OCI-LY7 (cell line): ENCODE results near the gene B3GAT3. TPM values are rescaled to one million over a fixed set of nuclear protein-coding genes. Genes with fewer than 3 reads are reported as not detected.

ENCODE experiments used
- BruUV-seq: library from RNA; stranded (reverse); fragments of 400-500 nt; replicated peaks from 2 replicates; lab custom pipeline; 2021; lab: Mats Ljungman, UMichigan
- CTCF ChIA-PET: fragments of 300-600 bp; sonication (Branson Sonifier 250); formaldehyde crosslinking; loops from one replicate; lab custom pipeline; 2022; ENCODE audit warnings: antibody characterized with exemption; ENCODE audit not compliant: unreplicated experiment; lab: Charles Lee
- POLR2A ChIA-PET: fragments of 300-600 bp; sonication (Branson Sonifier 250); formaldehyde crosslinking; loops from one replicate; lab custom pipeline; 2022; ENCODE audit warnings: antibody characterized with exemption; lab: Charles Lee
- DNase-seq: peaks from one replicate; pipeline ENCODE4 v3.0.0-alpha.2; 2015; ENCODE audit warnings: low spot score
- H2AFZ ChIP-seq: fragments of 200-600 bp; sonication (generic), shearing (Covaris generic); 2 replicates; pipeline ENCODE4 v1.6.1; 2014; ENCODE audit warnings: mild to moderate bottlenecking, antibody characterized with exemption, low read length, moderate library complexity
- H3K27ac ChIP-seq: fragments of 200-600 bp; sonication (generic); 2 replicates; pipeline ENCODE4 v1.5.1; 2014; ENCODE audit warnings: mixed run types, low read depth, mild to moderate bottlenecking, moderate library complexity, low read length, inconsistent platforms; ENCODE audit not compliant: poor library complexity, severe bottlenecking
- H3K36me3 ChIP-seq: fragments of 200-600 bp; sonication (generic); 2 replicates; pipeline ENCODE4 v1.6.1; 2014; ENCODE audit warnings: mild to moderate bottlenecking, antibody characterized with exemption, low read length, moderate library complexity, mixed read lengths; ENCODE audit not compliant: insufficient read depth
- H3K4me1 ChIP-seq: fragments of 200-600 bp; sonication (generic); 2 replicates; pipeline ENCODE4 v1.5.1; 2014; ENCODE audit warnings: mild to moderate bottlenecking, low read length; ENCODE audit not compliant: insufficient read depth, poor library complexity, severe bottlenecking
- H3K4me2 ChIP-seq: fragments of 200-600 bp; sonication (generic); 2 replicates; pipeline ENCODE4 v1.6.1; 2014; ENCODE audit warnings: mild to moderate bottlenecking, low read length
- H3K4me3 ChIP-seq: fragments of 200-600 bp; sonication (generic); 2 replicates; pipeline ENCODE4 v1.5.1; 2014; ENCODE audit warnings: mild to moderate bottlenecking, low read depth, low read length; ENCODE audit not compliant: poor library complexity, severe bottlenecking
- H3K79me2 ChIP-seq: fragments of 200-600 bp; sonication (generic); 2 replicates; pipeline ENCODE4 v1.6.1; 2016; ENCODE audit warnings: low read depth, mild to moderate bottlenecking, low read length, moderate library complexity, mixed read lengths; ENCODE audit not compliant: insufficient read depth
- H3K9me2 ChIP-seq: fragments of 200-600 bp; sonication (generic); 2 replicates; pipeline ENCODE4 v1.6.1; 2016; ENCODE audit warnings: mild to moderate bottlenecking, low read length, mixed read lengths; ENCODE audit not compliant: insufficient read depth
- H3K9me3 ChIP-seq: fragments of 200-600 bp; sonication (generic); 2 replicates; pipeline ENCODE4 v1.6.1; 2014; ENCODE audit warnings: mild to moderate bottlenecking, mixed run types, low read length, mixed read lengths
- H4K20me1 ChIP-seq: fragments of 200-600 bp; sonication (generic); 2 replicates; pipeline ENCODE4 v1.6.1; 2014; ENCODE audit warnings: mild to moderate bottlenecking, antibody characterized with exemption, low read length, moderate library complexity, mixed read lengths; ENCODE audit not compliant: insufficient read depth
- EZH2phosphoT487 ChIP-seq: fragments of 200-600 bp; sonication (generic); IDR thresholded peaks from 2 replicates; pipeline ENCODE4 v1.6.1; 2018; ENCODE audit warnings: low read depth, borderline replicate concordance, mild to moderate bottlenecking, mixed run types, antibody characterized with exemption, low read length, moderate library complexity, mixed read lengths
- intact Hi-C: fragments of 100-400 bp; cut with micrococcal nuclease; formaldehyde crosslinking; loops from one replicate; pipeline ENCODE4 v1.10.0; 2022; ENCODE audit not compliant: unreplicated experiment
- total RNA-seq, 2 experiments: library from RNA; depleted of rRNA in 1 of 2; stranded (reverse); fragments of >200 nt in 1 of 2; shearing (Covaris generic) in 1 of 2; gene quantifications; 2 replicates each; pipeline ENCODE4 v1.2.3, GENCODE V29; 2014 to 2022
- TF ChIP-seq, protein P1 (sequence below): fragments of 200-600 bp; sonication (generic); conservative IDR thresholded peaks from 2 replicates; pipeline ENCODE4 v1.5.1; 2014; ENCODE audit warnings: mild to moderate bottlenecking, antibody characterized with exemption, low read length, moderate library complexity, mixed read lengths

Gene B3GAT3
- total RNA-seq, 2 experiments from 2014 or later = 71.3 to 74.3 TPM

DNA sequence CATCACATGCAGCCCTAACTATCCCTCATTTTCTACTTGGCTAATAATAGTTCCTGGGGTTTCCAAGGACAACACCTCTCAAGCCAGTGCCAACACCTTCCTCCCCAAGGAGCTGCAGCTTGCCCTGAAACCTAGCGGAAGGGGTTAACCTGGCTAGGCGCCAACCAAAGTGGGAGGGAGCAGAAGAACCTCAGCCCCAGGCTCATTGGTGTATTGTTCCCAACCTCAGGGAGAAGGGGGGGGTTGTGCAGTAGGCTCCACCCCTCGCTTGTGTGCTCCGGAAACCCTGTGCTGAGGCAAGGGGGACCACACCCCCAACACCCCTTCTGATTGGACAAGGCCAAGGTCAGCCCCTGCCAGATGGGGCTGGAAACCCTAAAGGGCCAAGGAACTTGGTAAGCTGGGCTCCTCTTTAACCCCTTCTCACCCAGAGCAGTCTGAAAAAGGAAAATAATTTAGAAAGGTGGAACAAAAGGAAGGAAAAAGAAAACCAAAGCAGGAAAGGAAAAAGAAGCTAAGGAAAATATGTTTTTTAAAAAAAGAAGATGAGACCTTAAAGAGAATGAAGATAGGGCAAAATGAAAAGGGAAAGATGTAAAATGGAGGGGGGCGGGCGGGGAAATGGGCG, 22.6 kb downstream of the B3GAT3 start:
- ChIA-PET POLR2A (interaction anchor here (0.6 to 1.1 kb wide), 4 partner anchors 73 to 1683 kb away, joined by 3 to 4 read pairs (median 3); partner anchors contain the start of genes LBHD1 and UQCC3), CTCF (no interaction called here)
- Histone ChIP-seq H3K9me3 (no peaks in the 10 kb centered on the region), H3K79me2 (peaks cover 37% of the 10 kb centered on the region), H3K36me3 (peaks cover 86% of the 10 kb centered on the region), H3K4me3 (peak overlapping the region; percentile 98), H3K4me2 (peak overlapping the region; percentile 98), H3K27ac (peak overlapping the region; percentile 87), H4K20me1 (peaks cover 9% of the 10 kb centered on the region; the same call in 1 of the 2 replicates), H2AFZ (no peak overlapping the region), H3K4me1 (peaks cover 24% of the 10 kb centered on the region), H3K9me2 (no peaks in the 10 kb centered on the region)
- no TSS peak for BruUV-seq
- TF ChIP-seq, protein P1, sequence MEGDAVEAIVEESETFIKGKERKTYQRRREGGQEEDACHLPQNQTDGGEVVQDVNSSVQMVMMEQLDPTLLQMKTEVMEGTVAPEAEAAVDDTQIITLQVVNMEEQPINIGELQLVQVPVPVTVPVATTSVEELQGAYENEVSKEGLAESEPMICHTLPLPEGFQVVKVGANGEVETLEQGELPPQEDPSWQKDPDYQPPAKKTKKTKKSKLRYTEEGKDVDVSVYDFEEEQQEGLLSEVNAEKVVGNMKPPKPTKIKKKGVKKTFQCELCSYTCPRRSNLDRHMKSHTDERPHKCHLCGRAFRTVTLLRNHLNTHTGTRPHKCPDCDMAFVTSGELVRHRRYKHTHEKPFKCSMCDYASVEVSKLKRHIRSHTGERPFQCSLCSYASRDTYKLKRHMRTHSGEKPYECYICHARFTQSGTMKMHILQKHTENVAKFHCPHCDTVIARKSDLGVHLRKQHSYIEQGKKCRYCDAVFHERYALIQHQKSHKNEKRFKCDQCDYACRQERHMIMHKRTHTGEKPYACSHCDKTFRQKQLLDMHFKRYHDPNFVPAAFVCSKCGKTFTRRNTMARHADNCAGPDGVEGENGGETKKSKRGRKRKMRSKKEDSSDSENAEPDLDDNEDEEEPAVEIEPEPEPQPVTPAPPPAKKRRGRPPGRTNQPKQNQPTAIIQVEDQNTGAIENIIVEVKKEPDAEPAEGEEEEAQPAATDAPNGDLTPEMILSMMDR = no peak
- TF ChIP-seq EZH2phosphoT487 = no peak
- DNase-seq = peak; percentile 99
- intact Hi-C loops = loop anchor here (10.0 kb wide), 2 partner anchors 126 to 236 kb away; partner anchors contain the start of genes HNRNPUL2, STX5, TEX54 and TTC9C

DNA sequence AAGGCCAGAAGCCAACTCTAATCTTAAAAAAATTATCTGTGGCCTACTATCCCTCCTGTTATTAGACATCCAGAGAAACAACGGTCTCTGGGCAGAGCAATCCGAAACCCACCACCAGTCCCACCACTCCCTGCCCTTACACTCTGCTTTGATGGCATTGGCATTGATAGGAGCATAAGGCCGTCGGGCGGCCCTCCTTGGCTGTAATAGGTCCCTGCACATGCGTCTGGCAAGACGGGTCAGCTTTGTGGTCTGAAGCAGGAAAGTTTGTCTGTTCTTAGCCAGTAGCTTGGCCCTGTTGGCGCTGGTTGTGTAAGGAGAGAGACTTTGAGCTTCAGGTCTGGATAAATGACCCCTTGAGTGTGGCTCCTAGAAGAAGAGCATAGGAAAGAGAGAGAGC, 26.7 kb downstream of the B3GAT3 start:
- CTCF ChIA-PET = no interaction called here
- peaks cover 41% of the 10 kb centered on the region for H3K4me1 ChIP-seq
- POLR2A ChIA-PET = interaction anchor here (0.6 kb wide), 1 partner anchor 1706 kb away, joined by 4 read pairs; no protein-coding TSS in a partner anchor

More for the DNA sequence above, 26.7 kb downstream of the B3GAT3 start:
- DNase-seq = no peak
- Histone ChIP-seq H3K79me2 (peaks cover 35% of the 10 kb centered on the region), H4K20me1 (peaks cover 9% of the 10 kb centered on the region; the same call in 1 of the 2 replicates), H3K36me3 (peaks cover 76% of the 10 kb centered on the region), H3K4me2 (no peak overlapping the region), H3K4me3 (no peak overlapping the region), H2AFZ (no peak overlapping the region), H3K9me3 (no peaks in the 10 kb centered on the region), H3K27ac (no peak overlapping the region), H3K9me2 (no peaks in the 10 kb centered on the region)
- intact Hi-C loops = loop anchor here (10.0 kb wide), 2 partner anchors 130 to 240 kb away; partner anchors contain the start of genes HNRNPUL2, STX5, TEX54 and TTC9C
- TF ChIP-seq EZH2phosphoT487 = no peak
- TF ChIP-seq, protein P1 = no peak
- BruUV-seq = no TSS peak
